ENCODE results near the gene SGMS2.

The SGMS2 gene

DNA sequence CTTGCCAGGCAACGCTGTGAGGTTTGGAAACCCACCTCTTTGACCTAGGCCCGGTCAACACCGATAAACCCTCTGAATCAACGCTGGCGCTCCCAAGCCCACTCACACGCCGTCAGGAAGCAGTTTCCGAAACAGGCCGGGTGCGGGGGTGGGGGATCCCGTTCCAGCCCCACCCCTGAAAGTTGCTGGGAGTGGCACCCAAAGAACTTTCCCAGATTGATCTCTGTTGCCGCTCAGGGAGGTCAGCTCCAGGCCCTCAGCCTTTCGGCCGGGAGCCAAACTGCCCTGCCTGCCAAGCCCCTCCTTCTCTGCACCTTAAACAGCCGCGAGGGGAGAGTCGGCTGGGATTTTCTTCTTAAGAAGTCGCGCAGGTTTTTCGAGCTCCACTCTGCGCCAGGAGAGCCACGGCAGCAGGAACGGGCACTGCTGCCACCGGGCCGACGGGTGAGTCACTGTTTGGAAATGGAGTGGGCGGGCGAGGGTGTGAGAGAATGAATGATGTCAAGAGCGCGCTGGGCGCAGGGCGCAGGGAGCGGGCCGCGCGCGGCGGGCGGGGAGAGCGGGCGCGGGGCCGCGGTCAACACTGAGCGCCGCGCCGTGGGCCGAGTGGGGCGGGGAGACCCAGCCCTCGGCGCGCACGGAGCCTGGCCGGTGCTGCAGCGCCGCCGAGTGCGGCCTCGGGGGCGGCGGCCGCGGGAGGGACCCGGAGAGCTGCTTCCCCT is at the start of gene SGMS2:
Gene SGMS2, plus strand, starts transcription at position 583 of the 722 bp plus-strand sequence. CDS start 70,622 bp downstream, outside the sequence.
- Mint-ChIP-seq H3K4me3 (peak within 1 kb of the TSS; percentile 94), H3K27me3 (ENCODE audit: low read depth, poor library complexity) (peaks cover 58% of the 10 kb centered on the region), H3K9me3 (no peaks in the 10 kb centered on the region), H3K36me3 (ENCODE audit: low read depth) (no peaks in the 10 kb centered on the region), H3K27ac (peak within 1 kb of the TSS; percentile 73), H3K4me1 (peaks cover 28% of the 10 kb centered on the region)
- no peak for TF ChIP-seq CTCF (IDR thresholded peaks at IDR 0.05)
- DNase-seq, result peak; percentile 71

GRCh38 chr4:107777890-107778289 is 46.8 kb upstream of the SGMS2 start:
- no peaks in the 10 kb centered on the region for H3K27me3 Mint-ChIP-seq (ENCODE audit: low read depth, poor library complexity)
- no peak for TF ChIP-seq CTCF (IDR thresholded peaks at IDR 0.05)
- no peak overlapping the region for H3K27ac Mint-ChIP-seq

GRCh38 chr4:107778784-107779530 is 45.8 kb upstream of the SGMS2 start:
- H3K4me3 Mint-ChIP-seq, result no peak overlapping the region
- H3K27me3 Mint-ChIP-seq (ENCODE audit: low read depth, poor library complexity), result no peaks in the 10 kb centered on the region
- no peaks in the 10 kb centered on the region for H3K4me1 Mint-ChIP-seq
- no peak overlapping the region for H3K27ac Mint-ChIP-seq
- peaks cover 64% of the 10 kb centered on the region for H3K9me3 Mint-ChIP-seq
- no peak for TF ChIP-seq CTCF (IDR thresholded peaks at IDR 0.05)
- no peak for DNase-seq
- peaks cover 5% of the 10 kb centered on the region for H3K36me3 Mint-ChIP-seq (ENCODE audit: low read depth)

More at GRCh38 chr4:107777890-107778289, 46.8 kb upstream of the SGMS2 start:
- Mint-ChIP-seq H3K36me3 (ENCODE audit: low read depth) (peaks cover 5% of the 10 kb centered on the region), H3K9me3 (peaks cover 71% of the 10 kb centered on the region), H3K4me1 (no peaks in the 10 kb centered on the region), H3K4me3 (no peak overlapping the region)
- no peak for DNase-seq

- Mint-ChIP-seq H3K9me3 (peaks cover 54% of the 10 kb centered on the region), H3K36me3 (ENCODE audit: low read depth) (peaks cover 5% of the 10 kb centered on the region), H3K27ac (no peak overlapping the region), H3K4me3 (no peak overlapping the region), H3K4me1 (no peaks in the 10 kb centered on the region), H3K27me3 (ENCODE audit: low read depth, poor library complexity) (no peaks in the 10 kb centered on the region)
- peak; percentile 13 for DNase-seq
- no peak for TF ChIP-seq CTCF (IDR thresholded peaks at IDR 0.05)
These were observed 44.1 kb upstream of the SGMS2 start for GRCh38 chr4:107780665-107781064.

DNA sequence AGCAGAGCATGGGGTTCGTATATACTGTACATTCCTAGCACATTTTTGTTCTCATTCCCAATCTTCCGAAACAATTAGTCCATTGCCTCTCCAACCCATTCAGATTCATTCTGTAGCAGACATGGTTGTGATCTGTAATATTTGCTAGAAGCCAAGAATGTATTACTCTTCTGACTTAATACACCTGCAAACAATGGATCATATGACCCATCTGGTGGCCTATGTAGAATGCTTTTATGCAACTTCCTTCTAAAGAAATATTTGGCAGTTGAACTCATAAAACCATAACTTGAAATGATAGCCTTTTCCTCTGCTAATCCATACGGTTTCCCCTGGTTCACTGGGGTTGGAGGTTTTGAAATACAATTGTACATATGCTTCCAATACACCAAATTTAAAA is 32.8 kb upstream of the SGMS2 start:
- Mint-ChIP-seq H3K9me3 (peaks cover 5% of the 10 kb centered on the region), H3K27ac (no peak overlapping the region), H3K4me3 (no peak overlapping the region), H3K27me3 (ENCODE audit: low read depth, poor library complexity) (no peaks in the 10 kb centered on the region), H3K36me3 (ENCODE audit: low read depth) (no peaks in the 10 kb centered on the region), H3K4me1 (no peaks in the 10 kb centered on the region)
- DNase-seq, result no peak
- TF ChIP-seq CTCF (IDR thresholded peaks at IDR 0.05), result no peak

Measured in nephron progenitor cell (in vitro differentiated cells).